SK-N-MC (cell line): Measurements from ENCODE around the gene AGPAT2.

ENCODE experiments used
- EZH2 ChIP-seq: fragments of 200-600 bp; sonication (generic); IDR thresholded peaks from one replicate; pipeline ENCODE4 v1.6.1; 2017; ENCODE audit warnings: antibody characterized with exemption
- POLR2AphosphoS5 ChIP-seq: IDR thresholded peaks from 2 replicates; pipeline ENCODE4 v1.6.1; 2012; ENCODE audit warnings: mild to moderate bottlenecking, low read depth, low read length, borderline replicate concordance

GRCh38 chr9:136661641-136662325, 25.5 kb downstream of the AGPAT2 start:
- no peak for TF ChIP-seq EZH2
- no peak for TF ChIP-seq POLR2AphosphoS5
